ENCODE results near the gene ECHDC1. TPM values are rescaled to one million over a fixed set of nuclear protein-coding genes. Genes with fewer than 3 reads are reported as not detected.

The ECHDC1 gene
- total and polyA plus RNA-seq, 3 donors from 2014 or later, result 30.9 to 37.6 (median 34.9) TPM

GRCh38 chr6:127301199-127301700 is 42.2 kb downstream of the ECHDC1 start:
- Histone ChIP-seq H3K4me1 (peaks cover 6% of the 10 kb centered on the region), H3K36me3 (ENCODE audit: low read depth, missing control alignments) (no peaks in the 10 kb centered on the region), H3K9me3 (no peaks in the 10 kb centered on the region), H3K27me3 (no peaks in the 10 kb centered on the region), H3K4me3 (no peak overlapping the region), H3K27ac (no peak overlapping the region)
- TF ChIP-seq CTCF (IDR thresholded peaks at IDR 0.05) (no peak), POLR2A (IDR thresholded peaks at IDR 0.05) (no peak)
- no peak for DNase-seq
- WGBS, 2 donors, result 62 to 65% methylated on average over 6 of the region's 6 CpGs
- intact Hi-C loops (cut with DNase I; ENCODE audit: low total_unique reads), result no loop called here

GRCh38 chr6:127300411-127300810 is 43.0 kb downstream of the ECHDC1 start:
- Histone ChIP-seq H3K4me3 (no peak overlapping the region), H3K36me3 (ENCODE audit: low read depth, missing control alignments) (no peaks in the 10 kb centered on the region), H3K27me3 (no peaks in the 10 kb centered on the region), H3K4me1 (peaks cover 6% of the 10 kb centered on the region), H3K9me3 (no peaks in the 10 kb centered on the region), H3K27ac (no peak overlapping the region)
- no peak for DNase-seq
- no peak for TF ChIP-seq POLR2A (IDR thresholded peaks at IDR 0.05)
- TF ChIP-seq CTCF (IDR thresholded peaks at IDR 0.05), result no peak
- intact Hi-C loops (cut with DNase I; ENCODE audit: low total_unique reads), result no loop called here

DNA sequence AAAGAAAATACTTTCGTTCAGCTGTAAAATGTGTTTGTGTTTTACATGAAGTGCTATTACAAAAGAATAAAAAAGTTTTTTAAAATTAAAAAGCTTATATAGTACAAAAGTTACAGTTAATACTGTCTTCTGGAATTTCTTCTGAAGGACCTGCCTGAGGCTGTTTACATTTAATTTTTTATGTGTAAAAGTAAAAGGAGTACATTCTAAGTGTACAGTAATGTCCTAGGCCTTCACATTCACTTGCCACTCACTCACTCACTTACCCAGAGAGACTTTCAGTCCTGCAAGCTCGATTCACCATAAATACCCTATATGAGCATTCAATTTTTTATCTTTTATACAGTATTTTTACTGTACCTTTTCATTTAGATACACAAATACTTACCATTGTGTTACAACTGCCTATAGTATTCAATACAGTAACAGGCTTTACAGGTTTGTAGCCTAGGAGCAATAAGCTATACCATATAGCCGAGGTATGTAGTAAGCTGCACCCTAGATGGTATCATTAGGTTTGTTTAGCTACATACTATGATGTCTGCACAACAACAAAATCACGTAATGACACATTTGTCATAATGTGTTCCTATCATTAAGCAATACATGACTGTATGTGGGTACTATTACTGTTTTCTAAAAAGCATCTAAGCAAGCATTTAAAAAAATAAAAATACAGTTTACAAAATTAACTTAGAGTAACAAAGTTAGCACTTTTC is 43.7 kb downstream of the ECHDC1 start:
- TF ChIP-seq POLR2A (IDR thresholded peaks at IDR 0.05) (no peak), CTCF (IDR thresholded peaks at IDR 0.05) (no peak)
- WGBS, 2 donors, result 91 to 94% methylated on average over 4 of the region's 4 CpGs

GRCh38 chr6:127298475-127298874 is 44.9 kb downstream of the ECHDC1 start:
- DNase-seq, result no peak
- H3K27ac ChIP-seq, result no peak overlapping the region
- no peaks in the 10 kb centered on the region for H3K36me3 ChIP-seq (ENCODE audit: low read depth, missing control alignments)
- intact Hi-C loops (cut with DNase I; ENCODE audit: low total_unique reads), result no loop called here
- H3K9me3 ChIP-seq, result no peaks in the 10 kb centered on the region
- no peaks in the 10 kb centered on the region for H3K27me3 ChIP-seq
- 71 to 76% methylated on average over 2 of the region's 2 CpGs for WGBS, 2 donors
- no peak overlapping the region for H3K4me3 ChIP-seq
- TF ChIP-seq POLR2A (IDR thresholded peaks at IDR 0.05) (no peak), CTCF (IDR thresholded peaks at IDR 0.05) (no peak)
- H3K4me1 ChIP-seq, result peaks cover 1% of the 10 kb centered on the region

More for the DNA sequence above, 43.7 kb downstream of the ECHDC1 start:
- Histone ChIP-seq H3K27me3 (no peaks in the 10 kb centered on the region), H3K4me1 (peaks cover 6% of the 10 kb centered on the region), H3K9me3 (no peaks in the 10 kb centered on the region), H3K27ac (no peak overlapping the region), H3K36me3 (ENCODE audit: low read depth, missing control alignments) (no peaks in the 10 kb centered on the region), H3K4me3 (no peak overlapping the region)
- intact Hi-C loops (cut with DNase I; ENCODE audit: low total_unique reads), result no loop called here
- DNase-seq, result no peak
